HepG2 (cell line): Measurements from ENCODE around the gene TEKT2.

Source experiments
- ATF2 ChIP-seq: sonication (generic); formaldehyde crosslinking; IDR thresholded peaks from 2 replicates; pipeline ENCODE4 v1.4.0; 2020; ENCODE audit warnings: missing genetic modification reagents
- ATF7 ChIP-seq, 2 experiments: fragments of 450-650 bp in 1 of 2; sonication (generic) in 1 of 2; formaldehyde crosslinking in 1 of 2; IDR thresholded peaks; 2 replicates each; pipeline versions ENCODE4 v1.4.0 to v1.6.1; 2016 to 2020; ENCODE audit warnings: antibody characterized with exemption in 1 of 2, mild to moderate bottlenecking in 1 of 2, missing genetic modification reagents in 1 of 2
- ELK4 ChIP-seq: sonication (generic); formaldehyde crosslinking; IDR thresholded peaks from 2 replicates; pipeline ENCODE4 v1.9.0; 2021; ENCODE audit warnings: missing genetic modification reagents, borderline replicate concordance
- EP300 ChIP-seq, 3 experiments: sonication (generic) in 1 of 3; formaldehyde crosslinking in 1 of 3; IDR thresholded peaks; 2 replicates each; pipeline versions ENCODE4 v1.5.1 to v1.6.1; 2011 to 2020; ENCODE audit warnings: low read depth in 2 of 3, low read length in 2 of 3, borderline replicate concordance in 1 of 3, improper control_type of control experiment in 1 of 3, mild to moderate bottlenecking in 1 of 3, missing genetic modification reagents in 1 of 3, moderate library complexity in 1 of 3
- HDAC6 ChIP-seq: fragments of 200-600 bp; sonication (generic); IDR thresholded peaks from 2 replicates; pipeline ENCODE4 v1.7.0; 2017; ENCODE audit warnings: mild to moderate bottlenecking, antibody characterized with exemption, low read length, low read depth
- UBTF ChIP-seq: sonication (generic); formaldehyde crosslinking; IDR thresholded peaks from 2 replicates; pipeline ENCODE4 v1.4.0; 2020; ENCODE audit warnings: mild to moderate bottlenecking, missing genetic modification reagents
- ZBTB21 ChIP-seq: sonication (generic); formaldehyde crosslinking; IDR thresholded peaks from 2 replicates; pipeline ENCODE4 v1.4.0; 2020; ENCODE audit warnings: missing genetic modification reagents
- ZBTB38 ChIP-seq: sonication (generic); formaldehyde crosslinking; IDR thresholded peaks from 2 replicates; pipeline ENCODE4 v1.5.1; 2020; ENCODE audit warnings: mild to moderate bottlenecking, missing genetic modification reagents
- ZNF431 ChIP-seq: sonication (generic); formaldehyde crosslinking; IDR thresholded peaks from 2 replicates; pipeline ENCODE4 v1.9.0; 2022; ENCODE audit warnings: missing genetic modification reagents, low read depth, mild to moderate bottlenecking, borderline replicate concordance
- ZSCAN22 ChIP-seq: sonication (generic); formaldehyde crosslinking; IDR thresholded peaks from 2 replicates; pipeline ENCODE4 v1.4.0; 2020; ENCODE audit warnings: mild to moderate bottlenecking, missing genetic modification reagents
- ZSCAN9 ChIP-seq: IDR thresholded peaks from 2 replicates; pipeline ENCODE4 v1.6.1; 2016; ENCODE audit warnings: borderline replicate concordance
- TF ChIP-seq, protein P1 (sequence below): sonication (generic); formaldehyde crosslinking; IDR thresholded peaks from 2 replicates; pipeline ENCODE4 v1.8.1; 2022; ENCODE audit warnings: mild to moderate bottlenecking, missing genetic modification reagents

- TF ChIP-seq ATF2 (CRISPR knock-in tag) (no peak), UBTF (CRISPR knock-in tag) (no peak), ZBTB38 (CRISPR knock-in tag) (no peak), ZSCAN22 (CRISPR knock-in tag) (no peak), HDAC6 (no peak), EP300 (IDR thresholded peaks at IDR 0.05; ENCODE audit: low read depth in 2 of 2, low read length in 2 of 2) (no peak), EP300 (CRISPR knock-in tag; IDR thresholded peaks at IDR 0.05; ENCODE audit: borderline replicate concordance) (no peak), ZSCAN9 (CRISPR knock-in tag) (no peak), ZBTB21 (CRISPR knock-in tag) (no peak), ELK4 (no peak), ATF7 (IDR thresholded peaks at IDR 0.05) (no peak), ATF7 (CRISPR knock-in tag; IDR thresholded peaks at IDR 0.05) (no peak), ZNF431 (CRISPR knock-in tag) (no peak)
- TF ChIP-seq, protein P1, sequence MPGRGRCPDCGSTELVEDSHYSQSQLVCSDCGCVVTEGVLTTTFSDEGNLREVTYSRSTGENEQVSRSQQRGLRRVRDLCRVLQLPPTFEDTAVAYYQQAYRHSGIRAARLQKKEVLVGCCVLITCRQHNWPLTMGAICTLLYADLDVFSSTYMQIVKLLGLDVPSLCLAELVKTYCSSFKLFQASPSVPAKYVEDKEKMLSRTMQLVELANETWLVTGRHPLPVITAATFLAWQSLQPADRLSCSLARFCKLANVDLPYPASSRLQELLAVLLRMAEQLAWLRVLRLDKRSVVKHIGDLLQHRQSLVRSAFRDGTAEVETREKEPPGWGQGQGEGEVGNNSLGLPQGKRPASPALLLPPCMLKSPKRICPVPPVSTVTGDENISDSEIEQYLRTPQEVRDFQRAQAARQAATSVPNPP (CRISPR knock-in tag) = no peak
These were observed 28.9 kb downstream of the TEKT2 start for GRCh38 chr1:36112823-36113222.
